Mucosa of rectum (tissue), 2 donors: ENCODE measurements around the gene ARMH3.

ENCODE experiments used
- H3K27ac ChIP-seq, 2 donors: one replicate each; pipeline ENCODE4 v1.7.0; 2013; ENCODE audit warnings: inconsistent platforms in 2 of 2, low read depth in 2 of 2, low read length in 2 of 2
- H3K27me3 ChIP-seq, 2 donors: one replicate each; pipeline ENCODE4 v1.7.0; 2013; ENCODE audit warnings: low read length in 2 of 2; ENCODE audit not compliant: control insufficient read depth in 2 of 2, insufficient read depth in 2 of 2
- H3K36me3 ChIP-seq, 2 donors: one replicate each; pipeline ENCODE4 v1.7.0; 2013; ENCODE audit warnings: low read length in 2 of 2; ENCODE audit not compliant: control insufficient read depth in 2 of 2, insufficient read depth in 2 of 2
- H3K4me1 ChIP-seq, 2 donors: one replicate each; pipeline ENCODE4 v1.7.0; 2013; ENCODE audit warnings: low read length in 2 of 2, mild to moderate bottlenecking in 1 of 2; ENCODE audit not compliant: control insufficient read depth in 2 of 2, insufficient read depth in 2 of 2
- H3K4me3 ChIP-seq, 2 donors: one replicate each; pipeline ENCODE4 v1.7.0; 2013; ENCODE audit warnings: low read length in 2 of 2
- H3K9ac ChIP-seq, 2 donors: one replicate each; pipeline ENCODE4 v1.7.0; 2013; ENCODE audit warnings: low read length in 2 of 2, low read depth in 1 of 2, mild to moderate bottlenecking in 1 of 2
- H3K9me3 ChIP-seq, 2 donors: one replicate each; pipeline ENCODE4 v1.7.0; 2013; ENCODE audit warnings: low read length in 2 of 2; ENCODE audit not compliant: control insufficient read depth in 2 of 2
- donor health status: healthy.
- donor health status: Normal muscosa, but diverticular disease.

The ARMH3 gene

DNA sequence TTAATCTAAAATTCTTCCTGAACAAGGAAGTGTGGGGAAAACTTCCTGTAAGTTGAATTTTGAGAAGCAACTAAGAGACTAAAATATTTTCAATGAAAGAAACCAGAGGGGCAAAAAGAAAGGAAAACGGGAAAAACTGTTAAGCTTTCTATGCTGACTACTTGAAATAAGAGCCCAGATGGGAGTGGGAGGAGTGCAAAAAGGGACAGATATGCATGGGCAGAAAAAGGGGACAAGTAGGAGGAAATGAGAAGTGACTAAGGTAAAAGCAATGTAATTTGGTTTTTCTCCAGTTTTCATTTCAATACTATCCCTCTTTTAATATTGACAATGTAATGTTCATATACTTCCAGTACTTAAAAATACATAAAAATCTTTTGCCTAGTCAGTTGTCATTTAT is 248.8 kb downstream of the ARMH3 start:
- no peaks in the 10 kb centered on the region for H3K27me3 ChIP-seq
- H3K36me3 ChIP-seq = peaks cover 43 to 67% of the 10 kb centered on the region in 2 donors

DNA sequence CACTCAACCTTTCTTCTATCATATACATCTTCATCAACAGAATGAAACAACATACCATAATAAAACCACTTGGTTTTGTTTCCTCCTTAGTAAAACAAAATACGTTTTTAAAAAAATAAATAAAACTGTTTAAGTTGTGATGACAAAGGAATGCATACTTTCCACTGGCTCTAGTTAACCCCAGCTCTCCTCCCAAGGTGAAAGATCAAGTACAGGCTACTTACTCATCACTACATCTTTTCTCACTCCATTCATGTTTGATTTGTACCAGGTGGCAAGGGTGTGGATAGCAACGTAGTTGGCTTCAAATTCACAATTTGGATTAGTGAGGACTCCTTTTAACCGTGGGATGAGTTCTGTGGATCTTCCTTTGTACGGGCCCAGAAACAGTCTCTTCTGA is 252.5 kb downstream of the ARMH3 start:
- H3K36me3 ChIP-seq = peaks cover 58 to 79% of the 10 kb centered on the region in 2 donors

More for the DNA sequence above, 248.8 kb downstream of the ARMH3 start:
- Histone ChIP-seq H3K27ac (no peak overlapping the region), H3K4me1 (no peaks in the 10 kb centered on the region), H3K9me3 (no peaks in the 10 kb centered on the region), H3K4me3 (no peak overlapping the region), H3K9ac (no peak overlapping the region)

DNA sequence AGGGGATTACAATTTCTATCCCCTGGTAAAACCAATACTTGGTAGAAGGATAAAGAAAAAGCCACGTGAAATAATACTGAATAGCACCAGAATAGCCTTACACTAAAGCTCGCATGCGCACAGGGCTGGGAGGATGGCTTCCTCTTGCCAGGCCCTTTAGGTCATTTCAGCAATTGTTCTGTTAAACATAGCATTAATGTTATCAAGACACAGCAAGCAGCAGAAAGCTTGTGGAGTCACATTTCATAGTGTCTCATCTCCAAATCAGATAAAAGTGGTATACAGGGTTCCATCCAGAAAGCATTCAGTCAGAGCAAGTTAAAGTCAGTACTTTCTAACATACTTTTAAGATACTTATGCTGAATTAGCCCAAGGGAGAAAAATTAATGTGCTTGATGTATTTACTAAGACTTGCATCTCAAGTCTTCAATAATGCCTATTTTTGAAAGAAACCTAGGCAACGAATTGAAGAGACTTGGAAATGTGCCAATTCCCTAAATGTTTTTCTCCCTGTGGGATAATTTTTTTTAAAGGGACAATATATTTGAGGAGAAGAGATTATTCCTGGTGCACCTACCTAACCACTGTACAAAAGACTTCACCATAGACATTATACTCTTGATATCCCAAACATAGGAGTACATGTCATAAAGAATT is 258.4 kb downstream of the ARMH3 start:
- no peaks in the 10 kb centered on the region for H3K9me3 ChIP-seq
- H3K27ac ChIP-seq = no peak overlapping the region
- no peak overlapping the region for H3K4me3 ChIP-seq
- H3K4me1 ChIP-seq = no peaks in the 10 kb centered on the region
- no peaks in the 10 kb centered on the region for H3K27me3 ChIP-seq
- peaks cover 73 to 89% of the 10 kb centered on the region in 2 donors for H3K36me3 ChIP-seq
- H3K9ac ChIP-seq = no peak overlapping the region

More for the DNA sequence above, 252.5 kb downstream of the ARMH3 start:
- Histone ChIP-seq H3K4me1 (no peaks in the 10 kb centered on the region), H3K9ac (no peak overlapping the region), H3K27me3 (no peaks in the 10 kb centered on the region), H3K4me3 (no peak overlapping the region), H3K9me3 (no peaks in the 10 kb centered on the region), H3K27ac (no peak overlapping the region)
